GM12878 (cell line): Measurements from ENCODE around the gene PDCD11. TPM values are rescaled to one million over a fixed set of nuclear protein-coding genes. Genes with fewer than 3 reads are reported as not detected.
A peak's percentile ranks its signal among the peaks of the same experiment; 100 is the strongest.

Experiments used
- ASH2L ChIP-seq: fragments of 300-600, 200-600 bp; sonication (generic); IDR thresholded peaks from 2 replicates; pipeline ENCODE4 v1.6.1; 2017; ENCODE audit warnings: low read depth, mild to moderate bottlenecking, borderline replicate concordance
- ATF2 ChIP-seq: IDR thresholded peaks from 2 replicates; pipeline ENCODE4 v1.6.1; 2012; ENCODE audit warnings: low read length, inconsistent platforms
- CBFB ChIP-seq: IDR thresholded peaks from 2 replicates; pipeline ENCODE4 v1.6.1; 2016; ENCODE audit warnings: antibody characterized with exemption, low read depth
- GABPA ChIP-seq: IDR thresholded peaks from 2 replicates; pipeline ENCODE4 v1.6.1; 2014; ENCODE audit warnings: antibody characterized with exemption, low read depth, mild to moderate bottlenecking, inconsistent platforms
- HDAC6 ChIP-seq: fragments of 200-600 bp; sonication (generic); IDR thresholded peaks from one replicate; pipeline ENCODE4 v1.8.0; 2017; ENCODE audit warnings: antibody characterized with exemption; ENCODE audit not compliant: unreplicated experiment
- MEF2B ChIP-seq: fragments of 450-650 bp; IDR thresholded peaks from 2 replicates; pipeline ENCODE4 v1.6.1; 2018; ENCODE audit warnings: mild to moderate bottlenecking, moderate library complexity; ENCODE audit not compliant: partially characterized antibody, poor library complexity, severe bottlenecking
- NFIC ChIP-seq: IDR thresholded peaks from 2 replicates; pipeline ENCODE4 v1.6.1; 2012; ENCODE audit warnings: low read depth, mild to moderate bottlenecking, inconsistent platforms, low read length, moderate library complexity
- PAX8 ChIP-seq: fragments of 450-650 bp; IDR thresholded peaks from 2 replicates; pipeline ENCODE4 v1.6.1; 2017; ENCODE audit warnings: mild to moderate bottlenecking, moderate library complexity
- PBX3 ChIP-seq: IDR thresholded peaks from 2 replicates; pipeline ENCODE4 v1.6.1; 2011; ENCODE audit warnings: mild to moderate bottlenecking, low read depth, low read length, moderate library complexity; ENCODE audit not compliant: insufficient replicate concordance
- POLR2AphosphoS5 ChIP-seq: IDR thresholded peaks from 2 replicates; pipeline ENCODE4 v1.6.1; 2011; ENCODE audit warnings: mild to moderate bottlenecking, low read length, inconsistent platforms
- RAD21 ChIP-seq: IDR thresholded peaks from 2 replicates; pipeline ENCODE4 v1.6.1; 2011; ENCODE audit warnings: mild to moderate bottlenecking, low read depth, low read length, moderate library complexity; ENCODE audit not compliant: insufficient read depth
- SREBF1 ChIP-seq: IDR thresholded peaks from 2 replicates; pipeline ENCODE4 v1.6.1; 2012; ENCODE audit warnings: mild to moderate bottlenecking, low read length
- TARDBP ChIP-seq: IDR thresholded peaks from 2 replicates; pipeline ENCODE4 v1.6.1; 2016; ENCODE audit warnings: borderline replicate concordance
- TCF3 ChIP-seq: IDR thresholded peaks from 2 replicates; pipeline ENCODE4 v1.6.1; 2012; ENCODE audit warnings: low read depth, mild to moderate bottlenecking, low read length, borderline replicate concordance; ENCODE audit not compliant: insufficient read depth
- USF1 ChIP-seq: IDR thresholded peaks from 2 replicates; pipeline ENCODE4 v1.6.1; 2011; ENCODE audit warnings: borderline replicate concordance, low read depth, mild to moderate bottlenecking, moderate library complexity, mixed read lengths, low read length; ENCODE audit not compliant: insufficient read depth; ENCODE audit errors: extremely low read length
- ZNF592 ChIP-seq: fragments of 450-650 bp; IDR thresholded peaks from 2 replicates; pipeline ENCODE4 v1.6.1; 2017; ENCODE audit warnings: mild to moderate bottlenecking, moderate library complexity
- polyA plus RNA-seq, 11 experiments: library from polyadenylated mRNA; depleted of rRNA in 4 of 11; unstranded in 6 of 11; stranded (reverse) in 5 of 11; fragments of >200 nt; fragmentation: Nextera tagmentation in 4 of 11; fragmentation: Illumina TruSeq in 1 of 11; extraction: Ambion mirVana in 4 of 11; extraction: Trizol in 1 of 11; gene quantifications; 1 replicate in 1 of 11; 2 replicates in 10 of 11; pipeline versions ENCODE4 v1.2.1 to v1.2.3, GENCODE V29; 2011 to 2016; ENCODE audit warnings: inconsistent platforms in 2 of 11, missing spikeins in 2 of 11, low read depth in 1 of 11
- total RNA-seq, 4 experiments: library from RNA; depleted of rRNA in 3 of 4; stranded (reverse); fragments of >200 nt in 3 of 4; fragmentation: Illumina TruSeq in 1 of 4; extraction: Trizol in 1 of 4; gene quantifications; 2 replicates each; pipeline versions ENCODE4 v1.2.1 to v1.2.3, GENCODE V29; 2013 to 2021

PDCD11 gene
- total and polyA plus RNA-seq, 10 of the 15 experiments (the other 5 are each of a cell fraction or from before 2014, with no cell fraction given): 13.9 to 69.7 (median 44.8) TPM

GRCh38 chr10:103470761-103471653 is 74.6 kb downstream of the PDCD11 start (continued):
- peak; percentile 72 for TF ChIP-seq MEF2B
- no peak for TF ChIP-seq PBX3
- TF ChIP-seq SREBF1: no peak
- no peak for TF ChIP-seq USF1
- TF ChIP-seq POLR2AphosphoS5: no peak; the same call in none of the 2 replicates
- TF ChIP-seq RAD21: peak; percentile 10; the same call in 1 of the 2 replicates
- TF ChIP-seq NFIC: peak; percentile 89
- no peak for TF ChIP-seq PAX8
- TF ChIP-seq HDAC6: no peak
- TF ChIP-seq TCF3: peak; percentile 58; the same call in 1 of the 2 replicates
- peak; percentile 75; the same call in 1 of the 2 replicates for TF ChIP-seq ATF2
- TF ChIP-seq ASH2L: no peak
- peak; percentile 94 for TF ChIP-seq CBFB
- TF ChIP-seq GABPA: peak; percentile 85
- TF ChIP-seq ZNF592: no peak
- no peak; the same call in 1 of the 2 replicates for TF ChIP-seq TARDBP
